GM18499 (cell line): Measurements from ENCODE around the gene ARCN1.
"Not testable (repeated sequence)": the region's sequence is repeated elsewhere in the genome, so short reads cannot be mapped to it uniquely, and the experiment has no call there.

Experiments used
- ATAC-seq: cut with Tn5 transposase; IDR thresholded peaks from one replicate; pipeline ENCODE4 v1.9.1; 2021; ENCODE audit warnings: moderate number of reproducible peaks; ENCODE audit not compliant: insufficient read depth, unreplicated experiment

The ARCN1 gene

GRCh38 chr11:118544010-118544646 is 28.1 kb upstream of the ARCN1 start:
- no peak for ATAC-seq

DNA sequence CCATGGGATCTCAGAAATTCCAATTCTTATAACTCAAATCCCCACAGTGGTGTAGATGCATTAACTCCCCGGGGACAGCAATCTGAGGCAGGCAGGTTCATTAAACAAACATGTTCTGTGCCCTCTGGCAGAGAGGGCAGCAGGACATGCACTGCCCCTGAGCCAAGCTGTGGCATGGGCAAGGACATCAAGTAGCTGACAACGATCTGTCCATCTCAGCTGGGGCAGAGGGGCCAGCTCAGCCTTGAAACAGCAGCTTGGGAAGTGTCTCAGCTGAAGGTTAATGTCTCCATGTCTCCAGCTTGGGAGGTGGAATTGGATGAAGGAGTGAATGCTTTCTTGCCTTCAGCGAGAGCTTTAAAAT is 27.6 kb upstream of the ARCN1 start:
- no peak for ATAC-seq

DNA sequence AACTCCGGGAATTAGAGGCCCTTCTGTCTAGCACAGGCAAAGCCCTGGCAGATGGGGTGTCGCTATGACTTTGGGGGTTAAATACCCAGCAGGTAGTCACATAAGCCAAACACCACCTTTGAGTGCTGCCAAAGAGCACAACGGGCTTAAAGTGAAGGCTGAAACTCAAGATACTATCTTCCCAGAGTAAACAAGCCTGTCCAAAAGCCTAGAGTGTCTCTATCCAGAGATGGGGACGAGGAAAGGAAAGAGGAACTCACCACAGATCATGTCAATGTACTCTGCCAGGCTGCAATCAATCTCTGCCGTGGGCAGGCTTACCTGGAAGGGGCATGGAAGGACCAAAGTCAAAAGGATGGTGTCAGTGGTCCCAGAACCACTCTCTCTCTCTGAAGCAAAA is 26.7 kb upstream of the ARCN1 start:
- no peak for ATAC-seq

- ATAC-seq: no peak
These were observed 25.1 kb upstream of the ARCN1 start for GRCh38 chr11:118547132-118547531.

GRCh38 chr11:118552341-118552740 is 19.9 kb upstream of the ARCN1 start:
- ATAC-seq: no peak

GRCh38 chr11:118560806-118561205 is 11.4 kb upstream of the ARCN1 start:
- no peak for ATAC-seq

DNA sequence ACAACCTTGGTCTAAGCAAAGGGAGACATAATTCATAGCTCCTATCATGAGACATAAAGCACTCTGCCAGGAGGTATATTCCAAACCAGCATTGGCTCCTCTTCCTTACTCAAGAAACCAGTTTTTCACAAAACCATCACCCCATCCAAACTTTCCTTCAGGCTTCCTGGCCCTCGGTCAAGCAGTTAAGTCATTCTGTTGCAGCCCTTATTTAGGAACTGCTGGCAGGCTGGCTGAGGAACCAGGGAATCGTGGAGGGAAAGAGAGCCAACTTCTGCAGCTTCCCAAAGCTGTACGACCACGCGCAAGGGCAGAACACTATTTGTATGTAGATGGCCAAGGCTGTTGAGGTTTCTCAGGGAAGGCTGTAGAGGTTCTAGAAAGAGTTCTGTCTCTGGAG is 7.2 kb upstream of the ARCN1 start:
- ATAC-seq: no peak

DNA sequence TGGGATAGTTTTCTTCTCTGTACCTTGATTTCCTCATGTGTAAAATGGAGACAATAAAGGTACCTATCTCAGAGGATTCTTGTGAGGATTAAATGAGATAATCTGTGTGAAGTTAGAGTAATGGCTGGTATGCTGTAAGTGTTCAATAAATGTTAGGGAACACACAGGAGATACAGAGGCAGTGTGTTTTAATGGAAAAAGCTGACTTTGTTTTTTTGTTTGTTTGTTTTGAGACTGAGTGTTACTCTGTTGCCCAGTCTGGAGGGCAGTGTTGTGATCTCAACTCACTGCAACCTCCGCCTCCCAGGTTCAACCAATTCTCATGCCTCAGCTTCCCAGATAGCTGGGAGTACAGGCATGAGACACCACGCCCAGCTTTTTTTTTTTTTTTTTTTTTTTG is 2.5 kb upstream of the ARCN1 start:
- no peak for ATAC-seq

DNA sequence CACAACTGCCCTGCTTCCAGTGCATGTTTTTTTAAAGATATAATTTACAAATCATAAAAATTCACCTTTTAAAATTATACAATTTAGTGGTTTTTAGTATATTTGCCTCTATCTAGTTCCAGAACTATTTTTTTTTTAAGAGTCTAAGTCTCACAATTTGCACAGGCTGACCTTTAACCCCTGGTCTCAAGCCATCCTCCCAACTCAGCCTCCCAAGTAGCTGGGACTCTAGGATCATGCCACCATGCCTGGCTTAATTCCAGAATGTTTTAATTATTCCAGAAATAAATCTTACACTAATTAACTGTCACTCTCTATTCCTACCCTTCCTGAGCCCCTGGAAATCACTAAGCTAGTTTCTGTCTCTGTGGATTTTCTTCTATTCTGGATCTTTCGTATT is 1.4 kb upstream of the ARCN1 start:
- ATAC-seq: no peak

DNA sequence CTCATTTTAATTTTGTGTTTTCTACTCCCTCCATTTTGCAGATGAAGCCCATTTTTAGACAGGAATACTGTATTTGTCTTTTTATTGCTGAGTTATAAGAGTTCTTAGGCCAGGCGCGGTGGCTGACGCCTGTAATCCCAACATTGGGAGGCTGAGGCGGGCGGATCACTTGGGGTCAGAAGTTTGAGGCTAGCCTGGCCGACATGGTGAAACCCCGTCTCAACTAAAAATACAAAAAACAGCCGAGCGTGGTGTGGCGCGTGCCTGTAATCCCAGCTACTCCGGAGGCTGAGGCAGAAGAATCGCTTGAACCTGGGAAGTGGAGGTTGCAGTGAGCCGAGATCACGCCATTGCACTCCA is 528 bp upstream of the ARCN1 start:
- ATAC-seq: not testable (repeated sequence)

GRCh38 chr11:118572981-118573550 is 857 bp downstream of the ARCN1 start:
- ATAC-seq: no peak

GRCh38 chr11:118574636-118575035 is 2.4 kb downstream of the ARCN1 start:
- ATAC-seq: no peak

DNA sequence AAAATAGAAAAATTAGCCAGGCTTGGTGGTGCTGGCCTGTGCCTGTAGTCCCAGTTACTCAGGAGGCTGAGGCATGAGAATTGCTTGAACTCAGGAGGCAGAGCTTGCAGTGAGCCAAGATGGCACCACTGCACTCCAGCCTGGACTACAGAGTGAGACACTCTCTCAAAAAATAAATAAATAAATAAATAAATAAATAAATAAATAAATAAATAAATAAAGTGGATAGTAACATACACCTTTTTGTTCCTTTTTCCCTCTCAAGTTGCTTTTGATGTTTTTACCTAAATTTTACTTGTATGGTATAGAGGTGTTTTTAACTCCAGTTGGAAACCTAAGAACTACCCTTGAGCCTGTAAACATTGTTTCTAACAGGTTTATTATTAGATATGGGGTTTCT is 5.8 kb downstream of the ARCN1 start:
- not testable (repeated sequence) for ATAC-seq

DNA sequence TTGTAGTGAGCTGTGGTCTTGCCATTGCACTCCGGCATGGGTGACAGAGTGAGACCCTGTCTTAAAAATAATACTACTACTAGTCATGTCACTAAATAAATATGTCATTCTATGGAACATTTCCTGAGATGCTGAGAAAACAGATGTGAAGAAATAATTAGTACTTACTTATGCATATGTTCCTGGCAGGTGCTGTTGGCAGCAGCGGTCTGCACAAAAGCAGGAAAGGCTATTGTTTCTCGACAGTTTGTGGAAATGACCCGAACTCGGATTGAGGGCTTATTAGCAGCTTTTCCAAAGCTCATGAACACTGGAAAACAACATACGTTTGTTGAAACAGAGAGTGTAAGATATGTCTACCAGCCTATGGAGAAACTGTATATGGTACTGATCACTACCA is 8.8 kb downstream of the ARCN1 start:
- ATAC-seq: no peak

DNA sequence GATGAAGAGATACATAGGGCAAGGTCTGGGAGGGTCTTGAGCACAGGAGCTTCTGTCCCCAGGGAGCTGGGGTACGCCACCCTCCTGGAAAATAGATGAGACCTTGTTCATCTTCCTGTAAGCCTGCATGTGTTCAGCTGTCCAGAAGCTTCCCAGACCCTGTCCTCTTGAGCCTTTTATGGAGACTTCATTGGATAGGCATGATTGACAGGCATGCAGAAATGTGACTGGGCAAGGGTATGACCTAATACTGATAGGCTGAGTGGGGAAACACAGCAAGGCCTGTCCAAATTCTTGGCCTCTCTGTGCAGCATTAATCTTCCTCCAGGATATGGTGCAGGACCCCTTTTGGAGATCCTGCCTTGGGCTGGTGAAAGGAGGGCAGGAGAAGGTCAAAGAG is 15.7 kb downstream of the ARCN1 start:
- ATAC-seq: no peak

DNA sequence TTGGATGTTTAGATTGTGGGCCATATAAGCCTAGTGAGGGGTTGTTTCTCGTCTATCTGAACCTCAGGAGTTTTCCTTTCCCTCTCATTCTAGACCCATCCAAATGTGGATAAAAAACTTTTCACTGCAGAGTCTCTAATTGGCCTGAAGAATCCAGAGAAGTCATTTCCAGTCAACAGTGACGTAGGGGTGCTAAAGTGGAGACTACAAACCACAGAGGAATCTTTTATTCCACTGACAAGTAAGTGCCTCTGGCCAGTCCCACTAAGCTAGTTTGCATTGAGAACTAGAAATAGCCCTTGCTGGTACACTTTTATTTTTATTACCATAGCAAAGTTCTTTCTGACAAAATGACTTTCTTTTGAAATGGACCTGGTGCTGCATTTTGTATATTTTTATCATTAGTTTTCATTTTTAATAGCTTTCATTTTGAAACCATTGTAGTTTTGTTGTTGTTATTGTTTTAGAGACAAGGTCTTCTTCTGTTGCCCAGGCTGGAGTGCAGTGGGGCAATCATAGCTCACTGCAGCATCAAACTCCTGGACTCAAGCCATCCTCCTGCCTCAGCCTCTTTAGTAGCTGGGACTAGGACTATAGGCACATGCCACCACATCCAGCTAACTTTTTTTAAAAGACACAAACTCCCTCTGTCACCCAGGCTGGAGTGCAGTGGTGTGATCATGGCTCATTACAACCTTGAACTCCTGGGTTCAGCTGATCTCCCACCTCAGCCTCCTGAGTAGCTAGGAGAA is 20.6 kb downstream of the ARCN1 start:
- no peak for ATAC-seq

DNA sequence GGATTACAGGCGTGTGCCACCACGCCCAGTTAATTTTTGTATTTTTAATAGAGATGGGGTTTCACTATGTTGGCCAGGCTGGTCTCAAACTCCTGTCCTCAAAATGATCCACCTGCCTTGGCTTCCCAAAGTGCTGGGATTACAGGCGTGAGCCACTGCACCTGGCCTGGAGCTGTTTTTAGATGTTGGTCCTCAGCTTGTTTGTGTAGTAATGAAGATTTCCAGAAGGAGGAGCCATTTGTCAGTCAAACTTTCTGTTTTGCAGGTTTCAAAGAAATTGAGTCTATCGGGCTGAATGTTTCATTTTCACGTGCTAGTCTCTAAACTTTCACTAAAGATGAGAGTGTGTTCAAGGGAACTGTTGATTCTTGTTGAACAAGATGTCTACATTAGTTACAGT is 22.8 kb downstream of the ARCN1 start:
- not testable (repeated sequence) for ATAC-seq

GRCh38 chr11:118596224-118597146 is 24.3 kb downstream of the ARCN1 start:
- ATAC-seq: no peak

DNA sequence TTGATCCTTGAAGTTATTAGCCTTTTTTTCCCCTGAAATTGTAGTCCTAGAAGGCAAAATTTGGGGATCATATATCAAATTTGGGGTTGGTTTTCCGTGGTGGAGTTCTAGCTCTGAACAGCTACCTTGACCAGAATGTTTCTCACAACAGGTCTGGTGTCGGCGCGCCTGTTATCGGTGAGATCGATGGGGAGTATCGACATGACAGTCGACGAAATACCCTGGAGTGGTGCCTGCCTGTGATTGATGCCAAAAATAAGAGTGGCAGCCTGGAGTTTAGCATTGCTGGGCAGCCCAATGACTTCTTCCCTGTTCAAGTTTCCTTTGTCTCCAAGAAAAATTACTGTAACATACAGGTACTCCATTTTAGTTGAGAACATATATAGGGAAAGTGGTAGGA is 25.3 kb downstream of the ARCN1 start:
- no peak for ATAC-seq

GRCh38 chr11:118602331-118602730 is 30.1 kb downstream of the ARCN1 start:
- no peak for ATAC-seq

- not testable (repeated sequence) for ATAC-seq
These were observed 31.5 kb downstream of the ARCN1 start for GRCh38 chr11:118603709-118604108.
